Activated T-cell treated with anti-CD3 and anti-CD28 coated beads, Interleukin-2, amount 50 U/mL, for 24 hours (primary cell): ENCODE data around the gene TJP1.
"Not testable (repeated sequence)": the region's sequence is repeated elsewhere in the genome, so short reads cannot be mapped to it uniquely, and the experiment has no call there.

Experiments
- DNase-seq: peaks from one replicate; pipeline ENCODE4 v3.0.0-alpha.2; 2020
- H3K27ac Mint-ChIP-seq: 2 replicates; pipeline ENCODE4 v1.8.0; 2020; ENCODE audit warnings: mild to moderate bottlenecking, mixed read lengths
- H3K27me3 Mint-ChIP-seq: 2 replicates; pipeline ENCODE4 v1.8.0; 2020; ENCODE audit warnings: mixed read lengths
- H3K36me3 Mint-ChIP-seq: 2 replicates; pipeline ENCODE4 v1.8.0; 2020; ENCODE audit warnings: low read depth, mixed read lengths
- H3K4me1 Mint-ChIP-seq: 2 replicates; pipeline ENCODE4 v1.8.0; 2020; ENCODE audit warnings: low read depth, mixed read lengths
- H3K4me3 Mint-ChIP-seq: 2 replicates; pipeline ENCODE4 v1.8.0; 2020; ENCODE audit warnings: mild to moderate bottlenecking, moderate library complexity, mixed read lengths
- H3K9me3 Mint-ChIP-seq: 2 replicates; pipeline ENCODE4 v1.8.0; 2020; ENCODE audit warnings: mixed read lengths

The TJP1 gene

GRCh38 chr15:29698030-29698701, 124.1 kb downstream of the TJP1 start:
- H3K4me1 Mint-ChIP-seq: no peaks in the 10 kb centered on the region
- H3K27ac Mint-ChIP-seq: no peak overlapping the region
- no peaks in the 10 kb centered on the region for H3K27me3 Mint-ChIP-seq
- H3K4me3 Mint-ChIP-seq: no peak overlapping the region
- no peak for DNase-seq
- H3K36me3 Mint-ChIP-seq: no peaks in the 10 kb centered on the region
- H3K9me3 Mint-ChIP-seq: no peaks in the 10 kb centered on the region

- Mint-ChIP-seq H3K4me3 (no peak overlapping the region), H3K36me3 (no peaks in the 10 kb centered on the region), H3K27me3 (no peaks in the 10 kb centered on the region), H3K27ac (no peak overlapping the region), H3K4me1 (no peaks in the 10 kb centered on the region), H3K9me3 (no peaks in the 10 kb centered on the region)
- DNase-seq: no peak
These were observed 125.1 kb downstream of the TJP1 start for GRCh38 chr15:29696950-29697738.

- not testable (repeated sequence) for H3K9me3 Mint-ChIP-seq, DNase-seq, H3K27ac Mint-ChIP-seq, H3K36me3 Mint-ChIP-seq, H3K27me3 Mint-ChIP-seq, H3K4me3 Mint-ChIP-seq, H3K4me1 Mint-ChIP-seq
These were observed 125.8 kb downstream of the TJP1 start for GRCh38 chr15:29696506-29696905.

- Mint-ChIP-seq H3K4me1 (no peaks in the 10 kb centered on the region), H3K4me3 (no peak overlapping the region), H3K36me3 (no peaks in the 10 kb centered on the region), H3K9me3 (no peaks in the 10 kb centered on the region), H3K27me3 (peaks cover 8% of the 10 kb centered on the region), H3K27ac (no peak overlapping the region)
- DNase-seq: no peak
These were observed 126.6 kb downstream of the TJP1 start for GRCh38 chr15:29695489-29696167.

GRCh38 chr15:29693225-29693624, 129.0 kb downstream of the TJP1 start:
- DNase-seq: no peak
- Mint-ChIP-seq H3K4me1 (no peaks in the 10 kb centered on the region), H3K4me3 (no peak overlapping the region), H3K27ac (no peak overlapping the region), H3K9me3 (no peaks in the 10 kb centered on the region), H3K36me3 (no peaks in the 10 kb centered on the region), H3K27me3 (peaks cover 15% of the 10 kb centered on the region)

- H3K9me3 Mint-ChIP-seq: no peaks in the 10 kb centered on the region
- no peaks in the 10 kb centered on the region for H3K36me3 Mint-ChIP-seq
- no peak overlapping the region for H3K4me3 Mint-ChIP-seq
- no peak overlapping the region for H3K27ac Mint-ChIP-seq
- H3K4me1 Mint-ChIP-seq: no peaks in the 10 kb centered on the region
- no peak for DNase-seq
- peaks cover 15% of the 10 kb centered on the region for H3K27me3 Mint-ChIP-seq
These were observed 129.7 kb downstream of the TJP1 start for GRCh38 chr15:29692527-29692926.

GRCh38 chr15:29690765-29691475, 131.3 kb downstream of the TJP1 start:
- peaks cover 15% of the 10 kb centered on the region for H3K27me3 Mint-ChIP-seq
- no peaks in the 10 kb centered on the region for H3K36me3 Mint-ChIP-seq
- H3K4me1 Mint-ChIP-seq: no peaks in the 10 kb centered on the region
- H3K27ac Mint-ChIP-seq: no peak overlapping the region
- no peak overlapping the region for H3K4me3 Mint-ChIP-seq
- DNase-seq: no peak
- no peaks in the 10 kb centered on the region for H3K9me3 Mint-ChIP-seq

GRCh38 chr15:29689287-29689986, 132.8 kb downstream of the TJP1 start:
- Mint-ChIP-seq H3K27me3 (peaks cover 19% of the 10 kb centered on the region), H3K27ac (no peak overlapping the region), H3K4me1 (no peaks in the 10 kb centered on the region), H3K4me3 (no peak overlapping the region), H3K36me3 (no peaks in the 10 kb centered on the region), H3K9me3 (no peaks in the 10 kb centered on the region)
- no peak for DNase-seq

- Mint-ChIP-seq H3K27ac (no peak overlapping the region), H3K36me3 (no peaks in the 10 kb centered on the region), H3K9me3 (no peaks in the 10 kb centered on the region), H3K4me3 (no peak overlapping the region), H3K27me3 (peaks cover 19% of the 10 kb centered on the region), H3K4me1 (no peaks in the 10 kb centered on the region)
- no peak for DNase-seq
These were observed 133.6 kb downstream of the TJP1 start for GRCh38 chr15:29688506-29689286.

- Mint-ChIP-seq H3K36me3 (no peaks in the 10 kb centered on the region), H3K4me1 (no peaks in the 10 kb centered on the region), H3K27me3 (peaks cover 19% of the 10 kb centered on the region), H3K9me3 (no peaks in the 10 kb centered on the region), H3K27ac (no peak overlapping the region), H3K4me3 (no peak overlapping the region)
- no peak for DNase-seq
These were observed 134.2 kb downstream of the TJP1 start for GRCh38 chr15:29687939-29688505.

GRCh38 chr15:29687204-29687815, 135.0 kb downstream of the TJP1 start:
- Mint-ChIP-seq H3K4me3 (no peak overlapping the region), H3K27ac (no peak overlapping the region), H3K36me3 (no peaks in the 10 kb centered on the region), H3K27me3 (peaks cover 19% of the 10 kb centered on the region), H3K4me1 (no peaks in the 10 kb centered on the region), H3K9me3 (no peaks in the 10 kb centered on the region)
- DNase-seq: no peak

- Mint-ChIP-seq H3K4me1 (no peaks in the 10 kb centered on the region), H3K27me3 (peaks cover 19% of the 10 kb centered on the region), H3K4me3 (no peak overlapping the region), H3K36me3 (no peaks in the 10 kb centered on the region), H3K27ac (no peak overlapping the region), H3K9me3 (no peaks in the 10 kb centered on the region)
- DNase-seq: no peak
These were observed 135.6 kb downstream of the TJP1 start for GRCh38 chr15:29686445-29687203.
